Parathyroid adenoma (tissue), 2 donors: ENCODE measurements around the gene KY.

Experiments used
- H2AFZ ChIP-seq: fragments of 300-600 bp; sonication (generic); one replicate; pipeline ENCODE4 v1.7.0; 2017; ENCODE audit warnings: antibody characterized with exemption, mild to moderate bottlenecking
- H3K27ac ChIP-seq: fragments of 300-600 bp; sonication (generic); one replicate; pipeline ENCODE4 v1.7.0; 2017
- H3K27me3 ChIP-seq: fragments of 300-600 bp; sonication (generic); one replicate; pipeline ENCODE4 v1.7.0; 2017; ENCODE audit warnings: low read length; ENCODE audit not compliant: control insufficient read depth, insufficient read depth
- H3K36me3 ChIP-seq: fragments of 300-600 bp; sonication (generic); one replicate; pipeline ENCODE4 v1.7.0; 2017; ENCODE audit warnings: low read length; ENCODE audit not compliant: control insufficient read depth, insufficient read depth
- H3K4me1 ChIP-seq: fragments of 300-600 bp; sonication (generic); one replicate; pipeline ENCODE4 v1.7.0; 2017; ENCODE audit warnings: control low read depth
- H3K4me2 ChIP-seq: fragments of 300-600 bp; sonication (generic); one replicate; pipeline ENCODE4 v1.7.0; 2017; ENCODE audit warnings: low read length
- H3K4me3 ChIP-seq: fragments of 300-600 bp; sonication (generic); one replicate; pipeline ENCODE4 v1.7.0; 2017; ENCODE audit warnings: low read depth, low read length
- H3K79me2 ChIP-seq: fragments of 300-600 bp; sonication (generic); one replicate; pipeline ENCODE4 v1.7.0; 2017; ENCODE audit warnings: control low read depth
- H3K9ac ChIP-seq: fragments of 300-600 bp; sonication (generic); one replicate; pipeline ENCODE4 v1.7.0; 2017; ENCODE audit warnings: mild to moderate bottlenecking
- H3K9me3 ChIP-seq: fragments of 300-600 bp; sonication (generic); one replicate; pipeline ENCODE4 v1.7.0; 2017; ENCODE audit warnings: low read length; ENCODE audit not compliant: control insufficient read depth
- TF ChIP-seq, protein P1 (sequence below): fragments of 300-600 bp; sonication (generic); IDR thresholded peaks from one replicate; pipeline ENCODE4 v1.7.0; 2017; ENCODE audit warnings: antibody characterized with exemption, mild to moderate bottlenecking
- donor health status: primary hyperparathyroidism.

Gene KY

DNA sequence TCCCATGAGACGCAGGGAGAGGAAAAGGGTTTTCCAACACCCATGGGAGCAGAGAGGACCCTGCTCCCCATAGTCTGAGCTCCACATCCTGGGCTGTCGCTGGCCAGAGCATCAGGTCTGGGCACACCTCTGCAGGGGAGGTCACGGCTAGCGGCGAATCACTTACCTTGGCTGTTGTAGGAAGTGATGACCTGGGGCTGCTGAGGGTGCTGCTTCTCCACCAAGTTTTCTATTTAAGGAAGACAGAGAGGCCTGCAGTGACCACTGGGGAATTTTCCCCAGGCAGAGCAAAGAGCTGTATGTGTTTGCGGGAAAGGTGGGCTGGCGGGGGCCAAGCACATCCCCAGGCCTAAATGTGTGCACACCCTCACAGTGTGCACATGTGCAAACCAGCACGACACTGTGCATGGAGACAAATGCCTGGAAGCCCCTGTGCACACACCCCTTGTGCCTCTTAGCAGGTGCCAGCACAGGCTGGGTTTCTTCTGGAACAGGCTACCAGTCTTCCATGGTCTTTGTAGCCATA, 7.6 kb downstream of the KY start:
- no peak overlapping the region for H3K27ac ChIP-seq
- no peak overlapping the region for H3K9ac ChIP-seq
- H3K79me2 ChIP-seq = no peaks in the 10 kb centered on the region
- no peaks in the 10 kb centered on the region for H3K27me3 ChIP-seq
- H2AFZ ChIP-seq = no peak overlapping the region
- H3K4me3 ChIP-seq = no peak overlapping the region
- no peaks in the 10 kb centered on the region for H3K9me3 ChIP-seq
- peaks cover 3% of the 10 kb centered on the region for H3K4me1 ChIP-seq
- no peaks in the 10 kb centered on the region for H3K36me3 ChIP-seq
- H3K4me2 ChIP-seq = no peak overlapping the region
- TF ChIP-seq, protein P1, sequence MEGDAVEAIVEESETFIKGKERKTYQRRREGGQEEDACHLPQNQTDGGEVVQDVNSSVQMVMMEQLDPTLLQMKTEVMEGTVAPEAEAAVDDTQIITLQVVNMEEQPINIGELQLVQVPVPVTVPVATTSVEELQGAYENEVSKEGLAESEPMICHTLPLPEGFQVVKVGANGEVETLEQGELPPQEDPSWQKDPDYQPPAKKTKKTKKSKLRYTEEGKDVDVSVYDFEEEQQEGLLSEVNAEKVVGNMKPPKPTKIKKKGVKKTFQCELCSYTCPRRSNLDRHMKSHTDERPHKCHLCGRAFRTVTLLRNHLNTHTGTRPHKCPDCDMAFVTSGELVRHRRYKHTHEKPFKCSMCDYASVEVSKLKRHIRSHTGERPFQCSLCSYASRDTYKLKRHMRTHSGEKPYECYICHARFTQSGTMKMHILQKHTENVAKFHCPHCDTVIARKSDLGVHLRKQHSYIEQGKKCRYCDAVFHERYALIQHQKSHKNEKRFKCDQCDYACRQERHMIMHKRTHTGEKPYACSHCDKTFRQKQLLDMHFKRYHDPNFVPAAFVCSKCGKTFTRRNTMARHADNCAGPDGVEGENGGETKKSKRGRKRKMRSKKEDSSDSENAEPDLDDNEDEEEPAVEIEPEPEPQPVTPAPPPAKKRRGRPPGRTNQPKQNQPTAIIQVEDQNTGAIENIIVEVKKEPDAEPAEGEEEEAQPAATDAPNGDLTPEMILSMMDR = no peak

GRCh38 chr3:134642445-134643149, 8.2 kb downstream of the KY start:
- no peak overlapping the region for H3K4me2 ChIP-seq
- H3K4me1 ChIP-seq = peaks cover 3% of the 10 kb centered on the region
- no peaks in the 10 kb centered on the region for H3K79me2 ChIP-seq
- no peak overlapping the region for H3K9ac ChIP-seq
- no peaks in the 10 kb centered on the region for H3K36me3 ChIP-seq
- no peaks in the 10 kb centered on the region for H3K27me3 ChIP-seq
- no peak overlapping the region for H3K27ac ChIP-seq
- no peak overlapping the region for H3K4me3 ChIP-seq
- H2AFZ ChIP-seq = no peak overlapping the region
- TF ChIP-seq, protein P1 = no peak
- no peaks in the 10 kb centered on the region for H3K9me3 ChIP-seq

- TF ChIP-seq, protein P1 = no peak
- H3K4me2 ChIP-seq = no peak overlapping the region
- no peaks in the 10 kb centered on the region for H3K36me3 ChIP-seq
- no peak overlapping the region for H2AFZ ChIP-seq
- H3K27me3 ChIP-seq = no peaks in the 10 kb centered on the region
- H3K9ac ChIP-seq = no peak overlapping the region
- H3K9me3 ChIP-seq = no peaks in the 10 kb centered on the region
- H3K4me1 ChIP-seq = peaks cover 3% of the 10 kb centered on the region
- H3K79me2 ChIP-seq = no peaks in the 10 kb centered on the region
- no peak overlapping the region for H3K4me3 ChIP-seq
- H3K27ac ChIP-seq = no peak overlapping the region
Measured at GRCh38 chr3:134641671-134642300, 9.0 kb downstream of the KY start.

GRCh38 chr3:134640872-134641470, 9.9 kb downstream of the KY start:
- H3K79me2 ChIP-seq = no peaks in the 10 kb centered on the region
- no peaks in the 10 kb centered on the region for H3K9me3 ChIP-seq
- H3K27ac ChIP-seq = no peak overlapping the region
- H2AFZ ChIP-seq = no peak overlapping the region
- TF ChIP-seq, protein P1 = peak; percentile 58
- no peaks in the 10 kb centered on the region for H3K27me3 ChIP-seq
- no peak overlapping the region for H3K4me3 ChIP-seq
- no peaks in the 10 kb centered on the region for H3K36me3 ChIP-seq
- no peak overlapping the region for H3K4me2 ChIP-seq
- no peak overlapping the region for H3K9ac ChIP-seq
- H3K4me1 ChIP-seq = peaks cover 10% of the 10 kb centered on the region
